A549 (cell line): ENCODE results near the gene CD70.

Experiments
- CTCF ChIP-seq: fragments of >200 bp; sonication (Bioruptor Twin); formaldehyde crosslinking; IDR thresholded peaks from 3 replicates; pipeline ENCODE4 v1.5.1; 2016
- MYC ChIP-seq: IDR thresholded peaks from 2 replicates; pipeline ENCODE4 v1.6.1; 2012; ENCODE audit warnings: mild to moderate bottlenecking, inconsistent platforms, low read length, improper control_type of control experiment, borderline replicate concordance
- NFE2L2 ChIP-seq: fragments of 150-350 bp; conservative IDR thresholded peaks from 2 replicates; pipeline ENCODE4 v1.6.1; 2014; ENCODE audit warnings: low read length

GRCh38 chr19:6577476-6578125 is 13.3 kb downstream of the CD70 start:
- no peak for TF ChIP-seq CTCF
- TF ChIP-seq MYC: no peak
- TF ChIP-seq NFE2L2: no peak
